Dermis lymphatic vessel endothelial cell (primary cell): ENCODE measurements around the gene VANGL2. TPM values are rescaled to one million over a fixed set of nuclear protein-coding genes. Genes with fewer than 3 reads are reported as not detected.

Experiments
- total RNA-seq: library from RNA; depleted of rRNA; stranded (reverse); fragments of >200 nt; gene quantifications from 2 replicates; pipeline ENCODE4 v1.2.1, GENCODE V29; 2014

Gene VANGL2
- total RNA-seq: not detected in 2 replicates

DNA sequence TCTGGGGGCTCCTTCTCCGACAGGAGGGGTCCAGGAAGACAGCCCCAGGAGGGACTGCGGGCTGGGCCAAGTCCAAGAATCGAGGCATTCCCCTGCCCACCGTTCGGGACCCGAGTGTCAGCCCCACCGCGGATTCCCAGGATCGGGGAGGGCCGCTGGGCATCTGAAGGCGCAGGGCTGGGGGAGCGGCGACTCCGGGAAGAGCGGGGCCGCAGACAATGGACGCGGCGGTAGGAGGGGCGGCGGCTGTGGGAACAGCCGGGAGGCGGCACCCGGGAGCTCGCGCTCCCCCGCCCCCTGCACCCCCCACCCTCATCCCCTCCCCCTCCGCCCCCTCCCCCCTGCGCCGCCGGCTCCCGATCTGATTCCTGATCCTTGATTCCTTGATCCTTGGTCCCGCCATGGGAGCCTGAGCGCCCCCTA is at the start of gene VANGL2:
TSS of gene VANGL2 (plus strand) at position 342 of the 423 bp plus-strand sequence. CDS start 15,274 bp downstream, outside the sequence.

DNA sequence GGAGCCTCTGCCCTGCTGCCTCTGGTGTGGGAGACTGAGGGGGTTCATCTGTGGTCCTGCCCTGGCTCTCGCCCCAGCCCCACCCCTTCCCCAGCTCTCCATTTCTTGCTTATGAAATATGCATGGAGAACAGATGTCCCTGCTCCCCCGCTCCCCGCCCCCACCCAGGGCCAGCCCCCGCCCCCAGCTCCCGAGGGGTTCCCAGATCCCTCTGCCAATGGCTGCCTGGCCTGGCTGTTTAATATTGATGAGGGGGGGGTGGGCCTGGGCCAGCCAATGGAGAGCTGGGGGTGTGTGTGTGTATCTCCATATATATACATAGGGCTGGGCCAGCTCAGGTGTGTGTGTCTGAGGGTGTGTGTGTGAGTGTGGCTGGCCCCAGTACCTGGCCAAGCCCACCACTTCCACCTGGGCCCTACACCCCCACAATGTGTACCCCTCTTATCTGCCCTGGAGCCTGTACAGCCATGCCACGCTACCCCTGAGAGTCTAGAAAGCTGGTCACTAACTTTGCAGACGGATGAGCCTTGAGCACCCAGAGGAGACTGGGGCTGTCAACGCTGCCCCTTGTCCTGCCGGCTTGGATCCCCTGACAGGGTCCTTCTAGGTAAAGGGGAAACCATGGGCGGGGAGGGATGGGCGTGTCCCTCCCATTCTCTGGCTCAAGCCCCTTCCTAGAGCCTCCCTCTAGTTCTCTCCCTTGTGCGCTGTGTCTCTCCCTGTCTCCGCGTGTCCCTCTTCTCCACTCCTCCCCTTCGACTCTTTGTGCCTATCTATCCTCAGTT is 33.4 kb upstream of the VANGL2 start, which contains the start of gene NHLH1:
TSS of gene NHLH1 (plus strand) at position 341 of the 785 bp plus-strand sequence. CDS start 3,661 bp downstream, outside the sequence.

Other genes starting within 250 kb of the VANGL2 start
- not detected in 2 replicates for gene ATP1A4, start 249.0 kb upstream of the VANGL2 start, total RNA-seq
- not detected in 2 replicates for gene CASQ1, start 210.0 kb upstream of the VANGL2 start, total RNA-seq
- gene PEA15, start 195.2 kb upstream of the VANGL2 start, total RNA-seq: 57.3 and 59.6 TPM in 2 replicates
- 71.6 and 81.7 TPM in 2 replicates for gene DCAF8, start 138.0 kb upstream of the VANGL2 start, total RNA-seq
- 29.3 and 32.2 TPM in 2 replicates for gene PEX19, start 115.4 kb upstream of the VANGL2 start, total RNA-seq
- 230 and 235 TPM in 2 replicates for gene COPA, start 57.3 kb upstream of the VANGL2 start, total RNA-seq
- 67.6 and 73.4 TPM in 2 replicates for gene NCSTN, start 57.2 kb upstream of the VANGL2 start, total RNA-seq
- gene NHLH1, start 33.5 kb upstream of the VANGL2 start, total RNA-seq: under 0.01 TPM in 1 of 2 replicates, not detected in the other
- not detected in 2 replicates for gene SLAMF6, start 122.7 kb downstream of the VANGL2 start, total RNA-seq
- gene CD84, start 178.9 kb downstream of the VANGL2 start, total RNA-seq: not detected in 2 replicates
- gene SLAMF1, start 246.5 kb downstream of the VANGL2 start, total RNA-seq: 0.43 TPM in 1 of 2 replicates, not detected in the other